Stimulated activated CD4-positive, alpha-beta T cell treated with anti-CD3 and anti-CD28 coated beads, TNF-alpha, amount 100 ng/mL, for 48 hours (primary cell): ENCODE results near the gene USP24.
"Not testable (repeated sequence)": the region's sequence is repeated elsewhere in the genome, so short reads cannot be mapped to it uniquely, and the experiment has no call there.

Source experiments
- DNase-seq, 3 donors: peaks; one replicate each; pipeline ENCODE4 v3.0.0-alpha.2; 2020; ENCODE audit warnings: low read depth in 3 of 3

Gene USP24

DNA sequence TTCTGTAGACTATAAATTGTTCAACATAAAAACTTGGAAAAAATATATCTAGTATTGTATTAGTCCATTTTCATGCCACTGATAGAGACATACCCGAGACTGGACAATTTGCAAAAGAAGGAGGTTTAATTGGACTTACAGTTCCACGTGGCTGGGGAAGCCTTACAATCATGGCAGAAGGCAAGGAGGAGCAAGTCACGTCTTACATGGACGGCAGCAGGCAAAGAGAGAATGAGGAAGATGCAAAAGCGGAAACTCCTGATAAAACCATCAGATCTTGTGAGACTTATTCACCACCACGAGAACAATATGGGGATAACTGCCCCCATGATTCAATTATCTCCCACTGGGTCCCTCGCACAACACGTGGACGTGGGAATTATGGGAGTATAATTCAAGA, 15.4 kb downstream of the USP24 start:
- not testable (repeated sequence) for DNase-seq

DNA sequence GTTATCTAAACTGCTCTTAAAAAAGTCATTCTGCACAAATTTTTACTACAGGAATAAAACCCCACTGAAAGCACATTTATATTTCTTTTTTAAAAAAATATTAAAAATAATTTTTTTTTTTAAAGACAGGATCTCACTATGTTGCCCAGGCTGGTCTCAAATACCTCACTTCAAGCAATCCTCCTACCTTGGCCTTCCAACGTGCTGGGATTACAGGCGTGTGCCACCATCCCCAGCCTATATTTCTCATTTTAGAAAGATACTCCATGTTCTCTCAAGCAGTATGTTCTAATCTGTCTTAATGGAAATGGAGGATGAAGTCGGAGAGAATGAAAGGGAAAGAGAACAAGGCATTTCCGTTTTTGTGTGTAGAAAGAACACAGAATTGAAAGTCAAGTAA, 17.1 kb downstream of the USP24 start:
- DNase-seq, result no peak

DNA sequence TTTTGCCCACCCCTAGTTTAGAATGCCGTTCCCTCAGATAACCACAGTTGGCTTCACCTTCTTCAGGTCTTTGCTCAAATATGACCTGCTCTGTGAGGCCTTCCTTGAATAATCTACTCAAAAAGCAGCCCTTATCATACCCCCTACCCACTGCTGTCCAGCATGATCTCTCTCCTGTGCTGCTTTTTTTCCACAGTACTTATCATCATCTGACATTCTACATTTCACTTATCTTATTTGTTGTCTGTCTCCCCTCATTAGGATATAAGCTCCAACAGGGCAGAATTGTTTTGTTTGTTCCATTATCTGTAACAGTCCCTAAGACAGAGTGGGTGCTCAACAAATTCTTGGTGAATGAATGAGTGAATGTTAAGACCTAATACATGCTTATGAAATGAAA, 18.1 kb downstream of the USP24 start:
- no peak for DNase-seq

DNA sequence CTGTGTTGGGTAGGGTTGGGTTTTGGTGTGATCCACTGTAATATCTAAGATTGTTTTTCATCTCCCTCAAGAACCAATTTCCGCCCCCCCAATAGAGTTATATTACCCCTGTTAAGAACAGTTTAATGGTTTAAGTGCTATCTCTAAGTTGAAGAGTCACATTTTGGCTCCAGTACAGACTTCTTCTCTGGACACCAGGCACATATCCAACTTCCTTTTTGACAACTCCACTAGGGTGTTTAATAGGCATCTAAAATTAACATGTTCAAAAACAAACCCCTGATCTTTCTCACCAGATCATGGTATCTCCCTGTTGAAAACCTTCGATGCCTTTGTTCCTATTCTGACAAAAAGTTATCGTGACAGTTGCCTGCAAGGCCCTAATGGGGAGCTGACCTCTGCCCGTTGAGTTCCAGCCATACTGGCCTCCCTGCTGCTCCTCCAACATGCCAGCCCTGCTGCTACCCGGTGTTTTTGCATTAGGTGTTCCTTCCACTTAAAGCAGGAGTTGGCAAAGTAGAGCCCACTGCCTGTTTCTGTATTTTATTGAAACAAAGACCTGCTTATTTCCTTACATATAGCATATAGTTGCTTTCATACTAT, 18.6 kb downstream of the USP24 start:
- no peak for DNase-seq

DNA sequence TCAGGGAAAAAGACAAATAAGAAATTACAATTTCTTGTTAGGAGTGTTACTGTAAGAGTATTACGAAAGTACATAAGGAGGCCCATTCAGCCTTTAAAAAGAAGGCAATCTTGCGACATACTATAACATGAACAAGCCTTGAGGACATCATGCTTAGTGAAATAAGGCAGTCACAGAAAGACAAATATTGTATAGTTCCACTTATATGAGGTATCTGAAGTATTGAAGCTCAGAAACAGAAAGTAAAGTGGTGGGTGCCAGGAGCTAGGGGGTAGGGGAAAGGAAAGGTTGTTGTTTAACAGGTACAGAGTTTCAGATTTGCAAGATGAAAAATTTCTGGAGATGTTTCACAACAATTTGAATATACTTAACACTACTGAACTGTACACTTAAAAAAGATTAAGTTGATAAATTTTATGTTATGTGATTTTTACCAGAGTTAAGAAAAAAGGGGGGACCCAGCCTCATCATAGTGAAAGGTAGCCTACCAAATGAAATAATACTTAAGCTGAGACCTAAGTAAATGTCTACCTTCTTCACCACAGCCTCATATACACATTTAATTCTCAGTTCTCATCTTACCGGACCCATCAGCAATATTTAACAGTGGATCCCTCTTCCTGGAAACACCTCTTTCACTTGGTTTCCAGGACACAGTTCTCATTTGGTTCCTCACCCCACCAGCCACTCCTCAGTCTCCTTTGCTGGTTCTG, 19.5 kb downstream of the USP24 start:
- DNase-seq, result no peak

DNA sequence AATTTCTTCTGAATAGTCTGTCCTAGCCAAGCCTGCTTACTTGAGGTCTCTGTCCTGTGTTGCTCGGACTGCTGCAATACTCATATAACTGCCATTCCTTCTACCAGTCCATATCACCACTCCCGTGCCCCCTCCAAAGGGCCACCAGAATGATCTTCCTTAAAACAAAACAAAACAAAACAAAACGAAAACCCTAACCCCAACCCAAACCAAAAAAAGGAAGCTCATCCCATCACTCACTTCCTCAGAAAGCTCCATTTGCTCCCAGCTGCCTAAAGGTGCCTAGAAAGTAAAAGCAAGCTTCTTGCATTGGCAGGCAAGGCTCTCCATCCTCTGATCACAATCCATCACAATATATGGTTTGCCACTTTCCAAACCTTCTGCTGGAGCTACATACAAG, 20.3 kb downstream of the USP24 start:
- DNase-seq, result no peak

DNA sequence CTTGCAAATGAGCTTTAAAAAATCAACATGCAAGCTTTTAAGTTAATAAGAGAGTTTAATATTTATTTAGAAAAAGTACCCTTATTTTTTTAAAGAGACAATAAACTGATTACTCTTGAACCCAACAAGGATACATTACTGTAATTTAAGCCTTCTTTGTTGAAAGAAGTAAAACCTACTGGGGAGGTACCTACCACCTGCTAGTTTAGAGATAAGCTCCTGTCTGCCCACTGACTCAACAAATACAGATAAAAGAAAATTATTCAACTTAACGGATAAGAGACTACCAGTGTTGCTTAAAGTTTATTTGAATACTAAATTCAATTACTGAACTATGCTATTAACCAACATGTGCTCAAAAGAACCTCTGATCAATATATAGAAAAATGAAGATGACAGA, 23.1 kb downstream of the USP24 start:
- no peak for DNase-seq

DNA sequence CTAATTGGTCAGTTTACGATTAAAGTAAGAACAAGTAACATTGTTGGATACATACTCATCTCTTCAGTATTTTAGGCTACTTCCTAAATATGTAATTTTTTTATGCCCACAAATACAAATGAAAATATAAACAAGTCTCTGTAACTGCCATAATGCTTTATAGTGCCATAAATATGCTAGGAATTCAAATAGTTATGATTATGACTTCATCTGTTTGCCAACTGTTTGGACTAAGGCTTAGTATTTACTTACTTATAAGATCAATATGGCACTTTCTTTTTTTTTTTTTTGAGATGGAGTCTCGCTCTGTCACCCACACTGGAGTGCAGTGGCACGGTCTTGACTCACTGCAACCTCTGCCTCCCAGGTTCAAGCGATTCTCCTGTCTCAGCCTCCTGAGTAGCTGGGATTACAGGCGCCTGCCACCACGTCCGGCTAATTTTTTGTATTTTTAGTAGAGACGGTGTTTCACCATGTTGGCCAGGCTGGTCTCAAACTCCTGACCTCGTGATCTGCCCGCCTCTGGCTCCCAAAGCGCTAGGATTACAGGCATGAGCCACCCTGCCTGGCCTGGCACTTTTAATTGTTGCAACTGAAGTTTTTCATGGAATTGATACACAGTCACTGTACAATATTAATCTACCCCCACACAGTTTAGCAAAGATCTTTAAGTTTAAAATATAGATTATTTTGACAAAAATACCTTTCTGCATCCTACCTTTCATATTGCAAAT, 23.8 kb downstream of the USP24 start:
- DNase-seq, result not testable (repeated sequence)

DNA sequence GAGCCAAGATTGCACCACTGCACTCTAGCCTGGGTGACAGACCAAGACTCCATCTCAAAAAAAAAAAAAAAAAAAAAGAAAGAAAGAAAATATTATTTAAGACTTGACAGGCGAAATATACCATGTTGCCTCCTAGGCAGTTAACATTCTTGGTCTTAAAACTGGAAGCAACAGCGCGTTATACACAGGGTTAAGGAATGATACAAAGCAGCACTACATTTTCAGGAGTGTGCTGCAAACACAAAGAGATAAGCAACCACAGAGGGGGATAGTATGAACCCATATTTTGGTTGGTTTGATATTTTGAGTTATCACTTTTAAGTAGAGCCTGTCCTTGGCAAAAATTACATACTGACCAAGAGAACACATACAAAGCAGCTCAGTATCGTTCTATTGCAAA, 25.1 kb downstream of the USP24 start:
- DNase-seq, result no peak

DNA sequence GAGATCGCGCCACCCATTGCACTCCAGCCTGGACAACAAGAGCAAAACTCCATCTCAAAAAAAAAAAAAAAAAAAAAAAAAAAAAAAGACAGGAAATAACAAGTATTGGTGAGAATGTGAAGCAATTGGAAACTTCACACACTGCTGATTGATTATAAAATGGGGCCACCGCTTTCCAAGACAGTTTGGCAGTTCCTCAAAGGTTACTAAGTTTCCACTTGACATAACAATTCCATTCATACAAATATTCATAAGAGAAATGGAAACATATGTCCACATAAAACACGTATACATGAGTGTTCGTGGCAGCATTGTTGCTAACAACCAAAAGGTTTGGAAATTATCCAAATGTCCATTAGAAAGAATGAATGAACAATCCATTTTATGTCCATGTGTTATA, 26.3 kb downstream of the USP24 start:
- no peak for DNase-seq

DNA sequence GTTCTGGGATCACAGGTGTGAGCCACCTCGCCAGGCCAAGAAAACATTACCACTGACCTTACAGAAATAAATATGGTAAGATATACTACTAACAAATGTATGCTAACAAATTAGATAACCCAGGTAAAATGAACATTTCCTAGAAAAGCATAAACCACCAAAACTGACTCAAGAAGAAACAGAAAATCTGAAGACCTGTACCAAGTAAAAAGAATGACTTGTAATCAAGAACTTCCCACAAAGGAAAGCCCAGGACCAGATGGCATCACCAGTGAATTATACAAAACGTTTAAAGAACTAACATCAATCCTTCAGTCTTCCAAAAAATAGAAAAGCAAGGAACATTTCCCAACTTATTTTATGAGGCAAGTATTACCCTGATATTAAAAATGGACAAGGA, 29.3 kb downstream of the USP24 start:
- DNase-seq, result no peak

DNA sequence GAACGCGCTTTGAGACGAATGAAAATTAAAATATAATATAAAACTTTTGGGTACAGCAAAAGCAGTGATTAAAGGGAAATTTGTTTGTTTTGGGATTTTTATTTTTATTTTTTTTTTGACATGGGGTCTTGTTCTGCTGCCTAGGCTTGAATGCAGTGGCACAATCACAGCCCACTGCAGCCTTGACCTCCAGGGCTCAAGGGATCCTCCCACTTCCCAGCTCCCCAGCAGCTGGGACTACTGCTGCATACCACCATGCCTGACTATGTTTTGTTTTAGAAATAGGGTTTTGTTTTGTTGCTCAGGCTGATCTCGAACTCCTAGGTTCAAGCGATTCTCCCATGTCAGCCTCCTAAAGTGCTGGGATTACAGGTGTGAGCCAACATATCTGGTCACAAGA, 30.3 kb downstream of the USP24 start:
- no peak for DNase-seq

DNA sequence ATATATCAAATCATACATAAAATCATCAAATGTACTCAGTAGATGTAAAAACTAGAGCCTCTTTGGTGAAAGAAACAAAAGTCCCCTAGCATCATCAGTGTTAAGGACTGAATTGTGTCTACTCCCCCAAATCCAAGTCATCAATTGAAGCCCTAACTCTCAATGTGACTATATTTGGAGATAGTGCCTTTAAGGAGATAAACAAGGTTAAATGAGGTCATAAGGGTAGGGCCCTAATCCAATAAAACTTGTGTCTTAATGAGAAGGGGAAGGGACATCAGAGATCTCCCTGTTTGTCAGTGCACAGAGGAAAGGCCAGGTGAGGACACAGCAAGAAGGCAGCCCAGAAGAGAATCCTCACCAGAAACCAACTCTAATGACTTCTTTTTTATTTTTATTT, 33.5 kb downstream of the USP24 start:
- DNase-seq, result no peak

DNA sequence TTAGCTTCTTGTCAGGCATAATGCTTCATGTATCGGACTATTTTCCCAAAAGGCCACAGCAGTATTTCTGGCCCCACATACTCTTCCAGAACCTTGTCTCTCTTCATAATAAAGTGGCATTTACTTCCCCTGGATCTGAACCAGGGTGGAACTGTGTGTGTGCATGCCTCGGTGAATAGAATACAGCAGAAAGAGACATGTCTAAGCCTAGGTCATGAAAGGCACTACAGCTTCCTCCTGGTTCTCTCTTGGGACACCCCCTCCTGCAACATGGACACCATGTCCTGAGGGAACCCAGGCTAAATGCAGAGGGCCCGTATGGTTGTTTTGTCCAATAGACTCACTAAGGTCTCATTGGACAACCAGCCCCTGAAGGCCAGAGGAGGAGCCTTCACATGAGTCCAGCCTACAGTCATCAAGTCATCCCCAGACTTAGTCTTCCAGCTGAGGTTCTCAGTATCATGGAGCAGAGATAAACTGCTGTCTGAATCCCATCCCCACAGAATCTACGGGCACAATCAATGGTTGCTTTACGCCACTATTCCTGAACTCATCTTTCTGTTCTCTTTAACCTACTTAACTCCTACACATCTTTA, 35.0 kb downstream of the USP24 start:
- DNase-seq, result no peak

DNA sequence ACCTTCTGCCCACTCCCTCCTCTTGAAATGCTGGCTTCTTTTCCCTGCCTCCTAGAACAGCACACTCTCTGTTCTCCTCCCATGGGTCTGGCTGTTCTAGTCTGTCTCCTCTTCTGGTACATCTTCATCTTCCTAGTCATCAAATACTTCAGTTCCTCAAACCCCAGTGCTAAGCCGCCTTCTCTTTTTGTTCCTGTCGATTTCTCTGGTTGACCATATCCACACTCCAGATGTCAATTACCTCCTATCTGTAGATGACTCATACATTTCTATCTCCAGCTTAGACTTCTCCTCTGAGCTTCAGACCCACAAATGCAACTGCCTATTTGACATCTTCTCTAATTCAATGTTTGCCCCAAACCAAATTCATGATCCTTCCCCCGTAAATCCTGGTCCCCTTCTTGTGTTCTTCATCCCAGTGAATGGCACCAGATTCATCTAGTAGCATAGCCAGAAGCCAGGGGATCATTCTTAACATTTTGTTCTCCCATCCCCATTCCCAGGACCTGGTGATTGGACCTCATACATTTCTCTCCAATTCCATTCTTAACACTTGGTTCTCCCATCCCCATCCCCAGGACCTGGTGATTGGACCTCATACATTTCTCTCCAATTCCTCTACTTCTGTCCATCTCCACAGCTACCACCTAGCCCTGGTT, 35.9 kb downstream of the USP24 start:
- no peak for DNase-seq

DNA sequence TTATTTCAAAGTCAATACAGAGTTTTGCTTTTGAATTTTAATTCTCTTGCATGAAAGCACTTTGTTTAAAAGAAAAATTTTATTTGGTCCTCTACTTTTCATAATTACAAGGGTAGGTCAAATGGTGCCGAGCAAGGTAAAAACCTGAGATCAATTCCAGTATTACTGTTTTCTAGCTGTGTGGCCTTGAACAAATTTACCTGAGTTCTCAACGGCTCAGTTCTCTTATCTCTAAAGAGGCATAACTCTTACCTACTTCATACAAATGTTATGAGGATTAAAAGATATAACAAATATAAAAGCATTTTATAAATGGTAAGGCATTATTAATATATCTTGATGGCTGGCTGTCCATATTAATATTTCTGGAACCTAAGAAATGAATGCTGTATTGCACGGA, 42.5 kb downstream of the USP24 start:
- no peak for DNase-seq

DNA sequence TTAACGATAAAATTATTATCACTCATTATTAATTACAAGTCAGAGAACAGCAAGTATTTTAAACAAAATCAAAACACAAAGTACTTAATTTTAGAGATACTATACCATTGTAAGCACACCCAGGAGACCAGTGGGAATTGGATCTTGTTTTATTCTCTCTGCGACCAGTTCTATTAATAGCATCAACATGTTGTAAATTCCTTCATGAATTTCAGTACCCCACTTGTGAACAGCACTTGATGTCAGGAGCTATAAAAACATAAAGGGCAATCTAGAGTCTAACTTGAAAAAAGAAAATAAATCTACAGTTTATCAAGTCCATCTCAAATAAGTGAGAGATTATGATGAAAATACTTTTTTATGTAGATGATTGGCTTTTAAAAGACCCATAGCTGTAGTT, 42.9 kb downstream of the USP24 start:
- no peak for DNase-seq

DNA sequence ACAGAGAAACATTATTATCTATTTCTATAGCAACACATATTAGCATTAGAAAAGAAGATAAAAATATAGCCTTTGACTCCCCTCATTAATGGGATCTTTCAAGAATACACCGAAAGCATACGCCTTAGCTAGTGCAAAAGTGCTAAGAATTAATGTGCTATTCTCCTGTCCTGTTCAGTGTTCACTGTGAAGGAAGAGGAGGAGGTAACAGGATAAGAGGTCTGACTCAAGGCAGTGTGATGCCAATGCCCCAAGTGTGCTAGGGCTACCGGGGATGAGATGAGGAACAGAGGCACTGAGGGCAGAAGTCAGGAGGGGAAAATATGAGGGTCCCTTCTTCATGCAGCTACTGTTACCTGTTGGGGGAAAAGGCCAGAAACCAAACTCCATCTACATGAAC, 43.5 kb downstream of the USP24 start:
- no peak for DNase-seq

DNA sequence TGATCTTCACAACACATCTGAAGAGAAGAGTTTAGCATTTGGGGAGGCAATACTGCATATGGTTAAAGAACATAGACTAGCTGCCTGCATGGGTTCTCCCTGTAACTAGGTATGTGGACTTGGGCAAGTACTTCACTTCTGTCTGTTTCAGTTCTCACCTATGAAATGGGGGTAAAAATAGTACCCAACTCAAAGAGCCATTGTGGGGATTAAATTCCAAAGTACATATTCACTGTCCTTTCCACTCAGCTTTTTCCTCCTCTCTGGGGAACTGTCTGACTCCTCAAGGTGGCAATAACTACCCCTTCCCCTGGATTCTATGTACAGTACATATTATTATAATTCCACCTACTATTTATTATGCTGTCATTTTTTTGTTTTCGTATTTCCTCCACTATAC, 44.7 kb downstream of the USP24 start:
- no peak for DNase-seq

DNA sequence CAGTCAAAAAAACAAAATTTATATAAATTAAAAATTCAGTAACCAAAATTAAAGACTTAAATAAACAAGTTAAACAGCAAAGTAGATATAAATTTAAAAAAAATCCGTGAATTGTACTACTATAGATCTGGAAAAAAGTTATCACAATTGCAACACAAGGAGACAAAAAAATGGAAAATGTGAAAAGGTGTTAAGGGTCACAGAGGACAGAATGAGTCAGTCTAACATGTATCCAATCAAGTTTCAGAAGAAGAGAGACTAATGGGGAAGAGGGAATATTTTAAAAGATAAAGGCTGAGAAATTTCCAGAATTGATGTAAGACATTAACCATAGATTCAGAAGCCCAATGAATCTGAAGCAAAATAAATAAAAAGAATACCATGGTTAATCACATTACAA, 46.0 kb downstream of the USP24 start:
- DNase-seq, result no peak

DNA sequence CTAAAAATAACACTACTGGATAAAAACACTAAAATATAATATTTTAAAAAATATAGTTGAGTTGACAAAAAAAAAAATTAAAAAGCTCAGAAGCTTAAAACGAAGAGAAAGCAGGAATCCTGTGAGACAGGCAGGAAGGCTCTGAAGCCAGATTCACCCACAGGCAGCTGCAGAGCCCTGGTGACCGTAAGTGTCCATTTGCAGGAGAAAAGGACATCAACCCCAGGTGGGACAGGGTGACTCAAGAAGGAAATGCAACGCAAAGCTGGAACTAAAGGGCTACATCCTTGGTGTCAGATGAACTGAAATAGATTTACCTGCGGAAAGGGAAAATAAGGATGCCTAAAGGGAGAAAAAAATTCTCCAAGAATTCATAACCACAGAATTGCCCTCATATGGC, 46.8 kb downstream of the USP24 start:
- DNase-seq, result no peak

DNA sequence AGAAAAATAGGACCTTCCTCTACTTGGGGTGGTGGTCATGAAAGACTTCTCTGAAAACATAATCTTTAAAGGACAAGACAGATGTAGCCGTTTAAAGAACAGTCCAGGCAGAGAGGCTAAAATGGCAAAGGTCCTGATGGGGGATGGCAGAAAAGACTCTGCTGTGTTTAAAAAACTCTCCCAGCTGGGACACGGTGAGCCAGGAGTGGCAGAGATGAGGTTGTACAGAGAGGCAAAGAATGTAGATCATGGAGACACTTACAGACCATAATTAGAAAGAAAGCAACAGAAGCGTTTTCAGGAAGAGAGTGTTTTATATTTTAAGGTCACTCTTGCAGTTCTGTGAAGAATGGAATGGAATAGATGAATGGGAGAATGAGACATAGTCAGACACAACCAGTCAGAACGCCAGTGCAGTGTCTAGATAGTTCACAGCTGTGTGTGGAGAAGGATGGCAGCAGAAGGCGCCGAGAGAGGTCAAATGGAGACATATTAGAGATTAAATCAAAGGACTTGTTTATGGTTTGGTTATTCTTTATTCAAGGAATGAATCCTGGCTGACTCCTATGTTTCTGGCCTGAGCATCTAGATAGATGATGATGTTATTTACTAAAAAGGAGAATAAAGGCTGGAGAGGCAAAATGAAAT, 47.8 kb downstream of the USP24 start:
- DNase-seq, result no peak
